NCI-H82 treated with DMSO at 0.1 percent for 48 hours (cell line): ENCODE data around the gene SUPT5H.
"Not testable (repeated sequence)": the region's sequence is repeated elsewhere in the genome, so short reads cannot be mapped to it uniquely, and the experiment has no call there.

ENCODE experiments used
- DNase-seq: peaks from one replicate; lab custom pipeline; 2025; ENCODE audit not compliant: unreplicated experiment; lab: John Stamatoyannopoulos, UW

The SUPT5H gene

GRCh38 chr19:39425744-39426143, 19.6 kb upstream of the SUPT5H start:
- no peak for DNase-seq

- DNase-seq, result no peak
Observed at GRCh38 chr19:39426170-39426569, 19.2 kb upstream of the SUPT5H start.

GRCh38 chr19:39427707-39428106, 17.7 kb upstream of the SUPT5H start:
- no peak for DNase-seq

GRCh38 chr19:39428283-39429112, 16.9 kb upstream of the SUPT5H start:
- no peak for DNase-seq

- DNase-seq, result no peak
Observed at GRCh38 chr19:39430675-39431593, 14.4 kb upstream of the SUPT5H start.

GRCh38 chr19:39432677-39433025, 12.7 kb upstream of the SUPT5H start:
- DNase-seq, result no peak

GRCh38 chr19:39433480-39434079, 11.8 kb upstream of the SUPT5H start:
- no peak for DNase-seq

GRCh38 chr19:39434123-39435076, 11.0 kb upstream of the SUPT5H start:
- DNase-seq, result no peak

- DNase-seq, result peak; percentile 96
Observed at GRCh38 chr19:39435499-39436349, 9.7 kb upstream of the SUPT5H start, which contains the start of gene RPS16. Gene RPS16, minus strand, starts transcription at chr19:39435949. Its CDS starts 54 bp downstream, at chr19:39435895.

- no peak for DNase-seq
Observed at GRCh38 chr19:39436350-39436716, 9.0 kb upstream of the SUPT5H start.

- DNase-seq, result no peak
Observed at GRCh38 chr19:39438270-39438934, 7.0 kb upstream of the SUPT5H start.

- no peak for DNase-seq
Observed at GRCh38 chr19:39444598-39445195, 685 bp upstream of the SUPT5H start.

GRCh38 chr19:39446365-39447084, 1.1 kb downstream of the SUPT5H start:
- DNase-seq, result no peak

- no peak for DNase-seq
Observed at GRCh38 chr19:39448271-39448670, 2.9 kb downstream of the SUPT5H start.

GRCh38 chr19:39449116-39449797, 3.9 kb downstream of the SUPT5H start:
- no peak for DNase-seq

GRCh38 chr19:39451257-39451656, 5.9 kb downstream of the SUPT5H start:
- DNase-seq, result not testable (repeated sequence)

- no peak for DNase-seq
Observed at GRCh38 chr19:39463403-39463802, 18.0 kb downstream of the SUPT5H start.
